GM19372 (cell line): ENCODE results near the gene UBE3B.

Experiments used
- ATAC-seq: cut with Tn5 transposase; IDR thresholded peaks from one replicate; pipeline ENCODE4 v1.9.1; 2021; ENCODE audit warnings: mild to moderate bottlenecking, low read depth, moderate library complexity; ENCODE audit not compliant: unreplicated experiment

Gene UBE3B

GRCh38 chr12:109566424-109566823 is 89.0 kb downstream of the UBE3B start:
- no peak for ATAC-seq

GRCh38 chr12:109567296-109567695 is 89.9 kb downstream of the UBE3B start:
- no peak for ATAC-seq

GRCh38 chr12:109567967-109568366 is 90.5 kb downstream of the UBE3B start:
- no peak for ATAC-seq

- ATAC-seq, result no peak
Observed at GRCh38 chr12:109568486-109568885, 91.1 kb downstream of the UBE3B start.

- no peak for ATAC-seq
Observed at GRCh38 chr12:109571773-109572505, 94.5 kb downstream of the UBE3B start.

GRCh38 chr12:109572506-109572845 is 95.0 kb downstream of the UBE3B start:
- ATAC-seq, result no peak

GRCh38 chr12:109573029-109573913 is 95.8 kb downstream of the UBE3B start, which contains the start of the genes MMAB and MVK:
MMAB (minus strand) TSS chr12:109573504; CDS start chr12:109573480, 24 bp downstream.
MVK (plus strand) TSS chr12:109573794; CDS start chr12:109574823, 1,029 bp downstream.
- ATAC-seq, result peak; percentile 93

GRCh38 chr12:109573914-109574244 is 96.4 kb downstream of the UBE3B start:
- ATAC-seq, result peak; percentile 1

- ATAC-seq, result no peak
Observed at GRCh38 chr12:109575683-109576082, 98.2 kb downstream of the UBE3B start.

- no peak for ATAC-seq
Observed at GRCh38 chr12:109577311-109577710, 99.9 kb downstream of the UBE3B start.

GRCh38 chr12:109578330-109578927 is 101.0 kb downstream of the UBE3B start:
- ATAC-seq, result no peak

GRCh38 chr12:109579639-109580038 is 102.2 kb downstream of the UBE3B start:
- no peak for ATAC-seq

- ATAC-seq, result no peak
Observed at GRCh38 chr12:109580272-109580671, 102.8 kb downstream of the UBE3B start.

- no peak for ATAC-seq
Observed at GRCh38 chr12:109580684-109581333, 103.4 kb downstream of the UBE3B start.

GRCh38 chr12:109581334-109581691 is 103.9 kb downstream of the UBE3B start:
- no peak for ATAC-seq

- no peak for ATAC-seq
Observed at GRCh38 chr12:109581856-109582255, 104.4 kb downstream of the UBE3B start.

- ATAC-seq, result no peak
Observed at GRCh38 chr12:109582636-109583035, 105.2 kb downstream of the UBE3B start.

GRCh38 chr12:109583733-109584132 is 106.3 kb downstream of the UBE3B start:
- no peak for ATAC-seq
